ENCODE data around the gene IPO5.

DNA sequence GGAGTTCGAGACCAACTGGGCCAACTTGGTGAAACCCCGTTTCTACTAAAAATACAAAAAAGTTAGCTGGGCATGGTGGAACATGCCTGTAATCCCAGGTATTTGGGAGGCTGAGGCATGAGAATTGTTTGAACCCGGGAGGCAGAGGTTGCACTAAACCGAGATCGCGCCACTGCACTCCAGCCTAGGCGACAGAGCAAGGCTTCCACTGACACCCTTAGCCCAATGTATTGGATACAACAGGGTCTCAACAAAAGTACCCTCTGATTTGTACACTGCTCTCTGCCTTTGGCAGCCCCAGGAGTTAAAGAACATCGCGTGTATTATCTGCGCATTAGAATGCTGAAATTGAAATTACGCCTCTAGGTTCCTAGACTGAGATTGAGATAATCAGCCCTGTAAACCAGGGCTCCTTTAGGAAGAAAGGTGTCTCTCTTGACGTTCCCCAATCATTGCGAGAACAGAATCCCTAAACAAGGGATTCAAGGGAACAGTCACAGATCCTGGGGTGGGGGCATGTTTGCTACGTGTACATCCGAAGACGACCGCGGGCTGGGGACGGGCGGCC, 21.9 kb downstream of the IPO5 start:
- TF ChIP-seq, protein P1, sequence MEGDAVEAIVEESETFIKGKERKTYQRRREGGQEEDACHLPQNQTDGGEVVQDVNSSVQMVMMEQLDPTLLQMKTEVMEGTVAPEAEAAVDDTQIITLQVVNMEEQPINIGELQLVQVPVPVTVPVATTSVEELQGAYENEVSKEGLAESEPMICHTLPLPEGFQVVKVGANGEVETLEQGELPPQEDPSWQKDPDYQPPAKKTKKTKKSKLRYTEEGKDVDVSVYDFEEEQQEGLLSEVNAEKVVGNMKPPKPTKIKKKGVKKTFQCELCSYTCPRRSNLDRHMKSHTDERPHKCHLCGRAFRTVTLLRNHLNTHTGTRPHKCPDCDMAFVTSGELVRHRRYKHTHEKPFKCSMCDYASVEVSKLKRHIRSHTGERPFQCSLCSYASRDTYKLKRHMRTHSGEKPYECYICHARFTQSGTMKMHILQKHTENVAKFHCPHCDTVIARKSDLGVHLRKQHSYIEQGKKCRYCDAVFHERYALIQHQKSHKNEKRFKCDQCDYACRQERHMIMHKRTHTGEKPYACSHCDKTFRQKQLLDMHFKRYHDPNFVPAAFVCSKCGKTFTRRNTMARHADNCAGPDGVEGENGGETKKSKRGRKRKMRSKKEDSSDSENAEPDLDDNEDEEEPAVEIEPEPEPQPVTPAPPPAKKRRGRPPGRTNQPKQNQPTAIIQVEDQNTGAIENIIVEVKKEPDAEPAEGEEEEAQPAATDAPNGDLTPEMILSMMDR (IDR thresholded peaks at IDR 0.05), result no peak
- no peak for TF ChIP-seq POLR2A (IDR thresholded peaks at IDR 0.05)

All from testis (tissue), 2 donors.